SK-N-SH treated with all-trans-retinoic acid at 6 μM for 48 hours (cell line): ENCODE measurements around the gene PLBD1.

Experiments used
- ATAC-seq: fragments of 200-7000 bp; cut with Tn5 transposase; 3 replicates; pipeline ENCODE4 v1.9.1; 2020; ENCODE audit warnings: mild to moderate bottlenecking, moderate library complexity
- ARNTL ChIP-seq: fragments of 450-650 bp; formaldehyde crosslinking; IDR thresholded peaks from 2 replicates; pipeline ENCODE4 v1.5.0; 2020; ENCODE audit warnings: low read depth, mild to moderate bottlenecking, moderate library complexity, borderline replicate concordance
- BACH2 ChIP-seq: fragments of 250-450 bp; sonication (Bioruptor Pico); IDR thresholded peaks from 2 replicates; pipeline ENCODE4 v1.9.0; 2021; ENCODE audit warnings: mild to moderate bottlenecking, borderline replicate concordance
- CREB5 ChIP-seq: fragments of 250-450 bp; sonication (Bioruptor Pico); IDR thresholded peaks from 2 replicates; pipeline ENCODE4 v1.5.1; 2020; ENCODE audit warnings: low read depth, mild to moderate bottlenecking, moderate library complexity
- CSDC2 ChIP-seq: fragments of 250-450 bp; sonication (Bioruptor Pico); IDR thresholded peaks from 2 replicates; pipeline ENCODE4 v1.5.0; 2020; ENCODE audit warnings: mild to moderate bottlenecking, moderate library complexity
- CSRNP3 ChIP-seq: fragments of 250-450 bp; sonication (Bioruptor Pico); IDR thresholded peaks from 2 replicates; pipeline ENCODE4 v1.5.1; 2021; ENCODE audit warnings: mild to moderate bottlenecking, moderate library complexity
- ESRRG ChIP-seq: fragments of 250-450 bp; sonication (Bioruptor Pico); IDR thresholded peaks from 2 replicates; pipeline ENCODE4 v1.6.1; 2021; ENCODE audit warnings: mild to moderate bottlenecking
- GLIS3 ChIP-seq: fragments of 250-450 bp; sonication (Bioruptor Pico); IDR thresholded peaks from 2 replicates; pipeline ENCODE4 v1.5.0; 2020; ENCODE audit warnings: mild to moderate bottlenecking, moderate library complexity
- ISL1 ChIP-seq: fragments of 250-450 bp; sonication (Bioruptor Pico); IDR thresholded peaks from 2 replicates; pipeline ENCODE4 v2.1.2; 2022; ENCODE audit warnings: mild to moderate bottlenecking, moderate library complexity
- OSR1 ChIP-seq: fragments of 250-450 bp; sonication (Bioruptor Pico); IDR thresholded peaks from 2 replicates; pipeline ENCODE4 v1.8.0; 2022; ENCODE audit warnings: moderate library complexity, mild to moderate bottlenecking, inconsistent platforms
- PATZ1 ChIP-seq: fragments of 250-450 bp; sonication (Bioruptor Pico); IDR thresholded peaks from 2 replicates; pipeline ENCODE4 v1.8.0; 2020; ENCODE audit warnings: mild to moderate bottlenecking, moderate library complexity, borderline replicate concordance
- POU6F1 ChIP-seq: fragments of 250-450 bp; sonication (Bioruptor Pico); IDR thresholded peaks from 2 replicates; pipeline ENCODE4 v1.8.0; 2021; ENCODE audit warnings: low read depth, mild to moderate bottlenecking, moderate library complexity, borderline replicate concordance
- PPARA ChIP-seq: fragments of 250-450 bp; sonication (Bioruptor Pico); IDR thresholded peaks from 2 replicates; pipeline ENCODE4 v1.5.0; 2020; ENCODE audit warnings: mild to moderate bottlenecking, borderline replicate concordance
- RARB ChIP-seq: fragments of 250-450 bp; sonication (Bioruptor Pico); IDR thresholded peaks from 2 replicates; pipeline ENCODE4 v1.8.0; 2021; ENCODE audit warnings: mild to moderate bottlenecking, moderate library complexity
- SNAI2 ChIP-seq: fragments of 250-450 bp; sonication (Bioruptor Pico); IDR thresholded peaks from 2 replicates; pipeline ENCODE4 v1.5.0; 2020; ENCODE audit warnings: mild to moderate bottlenecking, moderate library complexity
- TCF4 ChIP-seq: fragments of 250-450 bp; sonication (Bioruptor Pico); IDR thresholded peaks from 2 replicates; pipeline ENCODE4 v1.8.0; 2021; ENCODE audit warnings: mild to moderate bottlenecking, moderate library complexity, borderline replicate concordance
- TOX ChIP-seq: fragments of 250-450 bp; sonication (Bioruptor Pico); IDR thresholded peaks from 2 replicates; pipeline ENCODE4 v1.8.0; 2021; ENCODE audit warnings: mild to moderate bottlenecking, moderate library complexity, borderline replicate concordance
- ZC3H10 ChIP-seq: fragments of 250-450 bp; sonication (Bioruptor Pico); IDR thresholded peaks from 2 replicates; pipeline ENCODE4 v1.5.1; 2021; ENCODE audit warnings: mild to moderate bottlenecking, moderate library complexity
- ZFP3 ChIP-seq: fragments of 250-450 bp; sonication (Bioruptor Pico); IDR thresholded peaks from 2 replicates; pipeline ENCODE4 v1.5.0; 2020; ENCODE audit warnings: mild to moderate bottlenecking, moderate library complexity
- ZFP30 ChIP-seq: fragments of 450-650 bp; formaldehyde crosslinking; IDR thresholded peaks from 2 replicates; pipeline ENCODE4 v1.5.0; 2022; ENCODE audit warnings: mild to moderate bottlenecking, moderate library complexity
- ZNF565 ChIP-seq: fragments of 450-650 bp; formaldehyde crosslinking; conservative IDR thresholded peaks from 2 replicates; pipeline ENCODE4 v1.5.0; 2020; ENCODE audit warnings: low read depth, mild to moderate bottlenecking, moderate library complexity
- ZNF70 ChIP-seq: fragments of 450-650 bp; formaldehyde crosslinking; IDR thresholded peaks from 2 replicates; pipeline ENCODE4 v1.5.0; 2020; ENCODE audit warnings: mild to moderate bottlenecking, moderate library complexity

PLBD1 gene

DNA sequence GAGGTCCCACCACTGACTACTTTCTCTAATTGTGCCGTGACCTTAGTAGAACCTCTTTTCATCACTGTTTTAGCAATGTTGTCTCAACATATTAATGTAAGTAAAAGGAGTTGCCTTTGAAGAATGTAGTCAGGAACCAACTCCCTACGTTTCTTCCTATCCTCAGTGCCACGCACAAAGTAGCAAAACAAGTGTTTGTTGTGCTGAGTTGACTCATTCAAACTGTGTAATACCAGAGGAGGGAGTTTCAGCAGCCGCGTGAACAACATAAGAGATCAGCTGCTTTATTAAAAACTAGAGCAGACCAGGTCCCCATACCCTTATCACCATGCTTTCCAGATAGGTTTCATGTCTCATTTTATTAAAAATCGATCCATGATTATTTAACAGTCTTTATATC, 19.1 kb downstream of the PLBD1 start:
- ATAC-seq = no peak
- no peak for TF ChIP-seq PPARA
- no peak for TF ChIP-seq ZNF565 (CRISPR knock-in tag)
- TF ChIP-seq ESRRG (CRISPR knock-in tag) = no peak
- TF ChIP-seq CSRNP3 = no peak
- no peak for TF ChIP-seq ZNF70 (CRISPR knock-in tag)
- TF ChIP-seq OSR1 (CRISPR knock-in tag) = no peak
- TF ChIP-seq CREB5 (CRISPR knock-in tag) = no peak
- TF ChIP-seq ZFP30 (CRISPR knock-in tag) = no peak
- no peak for TF ChIP-seq SNAI2 (CRISPR knock-in tag)
- TF ChIP-seq CSDC2 (CRISPR knock-in tag) = no peak
- no peak for TF ChIP-seq TOX (CRISPR knock-in tag)
- no peak for TF ChIP-seq PATZ1
- no peak for TF ChIP-seq POU6F1 (CRISPR knock-in tag)
- TF ChIP-seq GLIS3 (CRISPR knock-in tag) = no peak
- TF ChIP-seq ARNTL (CRISPR knock-in tag) = no peak
- no peak for TF ChIP-seq TCF4

- TF ChIP-seq ISL1 (no peak), ZC3H10 (CRISPR knock-in tag) (no peak), POU6F1 (CRISPR knock-in tag) (no peak), GLIS3 (CRISPR knock-in tag) (no peak), ZFP3 (no peak), ZNF70 (CRISPR knock-in tag) (no peak), ZFP30 (CRISPR knock-in tag) (no peak), RARB (no peak), BACH2 (CRISPR knock-in tag) (no peak), OSR1 (CRISPR knock-in tag) (no peak), CSRNP3 (no peak), ARNTL (CRISPR knock-in tag) (no peak), PATZ1 (no peak), SNAI2 (CRISPR knock-in tag) (no peak), TCF4 (no peak), CSDC2 (CRISPR knock-in tag) (no peak)
- TF ChIP-seq, all 23 proteins: peak for 0
- ATAC-seq = no peak
Measured at GRCh38 chr12:14547571-14547970, 20.1 kb downstream of the PLBD1 start.
